Upper lobe of left lung (tissue), 4 donors: ENCODE results near the gene KCNJ14.

Experiments used
- EP300 ChIP-seq, 4 donors: sonication (generic); formaldehyde crosslinking; IDR thresholded peaks; one replicate each; pipeline ENCODE4 v1.5.1; 2017; ENCODE audit warnings: antibody characterized with exemption in 4 of 4, control low read depth in 2 of 4
- POLR2AphosphoS5 ChIP-seq, 2 donors: sonication (generic); formaldehyde crosslinking; IDR thresholded peaks; one replicate each; pipeline ENCODE4 v1.5.1; 2017; ENCODE audit warnings: antibody characterized with exemption in 2 of 2
- TF ChIP-seq, protein P1 (sequence below), 6 experiments: fragments of 450-650 bp in 4 of 6; fragments of 200-600 bp in 2 of 6; sonication (generic) in 2 of 6; IDR thresholded peaks; one replicate each; pipeline ENCODE4 v1.5.1; 2016 to 2019; ENCODE audit warnings: antibody characterized with exemption in 6 of 6

DNA sequence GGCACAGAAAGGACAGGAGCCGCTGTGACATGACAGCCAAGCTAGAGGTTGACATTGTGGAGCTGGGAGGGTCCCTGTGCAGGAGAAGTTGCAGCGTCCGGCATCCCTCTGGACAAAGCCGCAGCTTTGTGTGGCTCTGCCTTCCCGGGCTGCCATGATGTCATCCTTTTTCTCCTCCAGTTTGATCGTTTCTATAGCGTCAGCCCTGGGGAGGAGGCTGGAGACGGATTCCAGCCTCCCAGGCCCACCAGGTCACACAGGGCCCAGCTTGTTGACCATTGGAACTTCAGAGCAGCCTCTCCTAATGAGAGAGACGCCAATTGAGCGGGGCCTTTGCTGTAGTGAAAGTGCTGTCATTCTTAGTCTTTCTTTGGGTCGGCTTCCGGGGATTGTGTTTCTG, 3.8 kb upstream of the KCNJ14 start:
- TF ChIP-seq, protein P1, sequence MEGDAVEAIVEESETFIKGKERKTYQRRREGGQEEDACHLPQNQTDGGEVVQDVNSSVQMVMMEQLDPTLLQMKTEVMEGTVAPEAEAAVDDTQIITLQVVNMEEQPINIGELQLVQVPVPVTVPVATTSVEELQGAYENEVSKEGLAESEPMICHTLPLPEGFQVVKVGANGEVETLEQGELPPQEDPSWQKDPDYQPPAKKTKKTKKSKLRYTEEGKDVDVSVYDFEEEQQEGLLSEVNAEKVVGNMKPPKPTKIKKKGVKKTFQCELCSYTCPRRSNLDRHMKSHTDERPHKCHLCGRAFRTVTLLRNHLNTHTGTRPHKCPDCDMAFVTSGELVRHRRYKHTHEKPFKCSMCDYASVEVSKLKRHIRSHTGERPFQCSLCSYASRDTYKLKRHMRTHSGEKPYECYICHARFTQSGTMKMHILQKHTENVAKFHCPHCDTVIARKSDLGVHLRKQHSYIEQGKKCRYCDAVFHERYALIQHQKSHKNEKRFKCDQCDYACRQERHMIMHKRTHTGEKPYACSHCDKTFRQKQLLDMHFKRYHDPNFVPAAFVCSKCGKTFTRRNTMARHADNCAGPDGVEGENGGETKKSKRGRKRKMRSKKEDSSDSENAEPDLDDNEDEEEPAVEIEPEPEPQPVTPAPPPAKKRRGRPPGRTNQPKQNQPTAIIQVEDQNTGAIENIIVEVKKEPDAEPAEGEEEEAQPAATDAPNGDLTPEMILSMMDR (IDR thresholded peaks at IDR 0.05) = no peak
- TF ChIP-seq POLR2AphosphoS5 (IDR thresholded peaks at IDR 0.05) = no peak
- TF ChIP-seq EP300 (IDR thresholded peaks at IDR 0.05) = no peak
